ENCODE measurements around the gene GHDC.

The GHDC gene

DNA sequence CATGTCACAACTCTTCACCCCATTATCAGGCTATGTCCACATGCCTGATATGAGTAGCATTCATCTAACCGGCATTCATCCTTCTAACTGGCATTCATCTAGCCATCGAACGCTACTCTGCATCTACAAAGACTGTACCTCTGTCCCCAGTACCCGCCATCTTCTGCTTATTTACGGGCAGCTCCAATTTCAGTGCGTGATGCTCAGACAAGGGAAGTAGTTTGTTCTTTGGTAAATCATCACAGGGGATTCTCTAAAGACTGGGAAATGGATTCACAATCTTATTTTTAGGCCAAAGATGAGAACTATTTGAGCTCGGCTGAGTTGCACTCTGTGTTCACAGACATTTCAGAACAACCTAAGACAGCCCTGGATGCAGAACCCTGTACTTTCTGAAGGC is 42.5 kb upstream of the GHDC start:
- no peak for TF ChIP-seq RAD21 (IDR thresholded peaks at IDR 0.05; ENCODE audit: low read depth)
- TF ChIP-seq, protein P1, sequence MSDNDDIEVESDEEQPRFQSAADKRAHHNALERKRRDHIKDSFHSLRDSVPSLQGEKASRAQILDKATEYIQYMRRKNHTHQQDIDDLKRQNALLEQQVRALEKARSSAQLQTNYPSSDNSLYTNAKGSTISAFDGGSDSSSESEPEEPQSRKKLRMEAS (IDR thresholded peaks at IDR 0.05): no peak
- no peak for TF ChIP-seq CEBPB (IDR thresholded peaks at IDR 0.05)
- no peak for TF ChIP-seq CREB1 (IDR thresholded peaks at IDR 0.05; ENCODE audit: low read depth)
- TF ChIP-seq, protein P2, sequence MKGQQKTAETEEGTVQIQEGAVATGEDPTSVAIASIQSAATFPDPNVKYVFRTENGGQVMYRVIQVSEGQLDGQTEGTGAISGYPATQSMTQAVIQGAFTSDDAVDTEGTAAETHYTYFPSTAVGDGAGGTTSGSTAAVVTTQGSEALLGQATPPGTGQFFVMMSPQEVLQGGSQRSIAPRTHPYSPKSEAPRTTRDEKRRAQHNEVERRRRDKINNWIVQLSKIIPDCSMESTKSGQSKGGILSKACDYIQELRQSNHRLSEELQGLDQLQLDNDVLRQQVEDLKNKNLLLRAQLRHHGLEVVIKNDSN (IDR thresholded peaks at IDR 0.05): no peak
- TF ChIP-seq YY1 (IDR thresholded peaks at IDR 0.05; ENCODE audit: low read depth): no peak
- TF ChIP-seq ZBTB7A (IDR thresholded peaks at IDR 0.05; ENCODE audit: low read depth): no peak

GRCh38 chr17:42233994-42234393 is 39.7 kb upstream of the GHDC start:
- no peak for TF ChIP-seq TAF1 (IDR thresholded peaks at IDR 0.05; ENCODE audit: low read depth)
- TF ChIP-seq TEAD4 (IDR thresholded peaks at IDR 0.05): no peak
- no peak for TF ChIP-seq EGR1 (IDR thresholded peaks at IDR 0.05)
- TF ChIP-seq, protein P1 (IDR thresholded peaks at IDR 0.05): no peak
- TF ChIP-seq YY1 (IDR thresholded peaks at IDR 0.05; ENCODE audit: low read depth): no peak
- TF ChIP-seq, protein P2 (IDR thresholded peaks at IDR 0.05): no peak
- TF ChIP-seq RAD21 (IDR thresholded peaks at IDR 0.05; ENCODE audit: low read depth): no peak
- TF ChIP-seq REST (IDR thresholded peaks at IDR 0.05; ENCODE audit: low read depth): no peak
- no peak for TF ChIP-seq TCF12 (IDR thresholded peaks at IDR 0.05; ENCODE audit: low read depth)

GRCh38 chr17:42233156-42233555 is 38.9 kb upstream of the GHDC start:
- TF ChIP-seq TEAD4 (IDR thresholded peaks at IDR 0.05) (no peak), CEBPB (IDR thresholded peaks at IDR 0.05) (0 out of 2 replicates have a peak, but pooled peaks have one; percentile 12)

DNA sequence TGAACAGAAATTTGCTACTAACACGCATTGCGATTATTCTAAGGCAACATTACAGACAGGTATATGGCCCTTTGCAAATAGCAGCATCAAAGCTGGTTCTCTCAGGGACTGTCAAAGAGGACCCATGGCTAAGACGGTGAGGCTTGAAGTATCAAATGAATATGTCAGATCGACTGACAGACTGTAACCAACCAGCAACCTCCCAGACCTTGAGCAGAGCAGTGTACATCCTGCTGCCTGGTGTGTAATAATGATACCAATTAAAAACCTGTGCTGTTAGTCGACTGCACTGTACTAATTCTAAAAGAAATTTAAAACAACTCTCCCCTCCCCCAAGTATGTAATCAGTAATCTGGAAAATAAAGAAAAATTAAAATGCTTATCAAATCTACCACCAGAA is 35.9 kb upstream of the GHDC start:
- TF ChIP-seq EGR1 (IDR thresholded peaks at IDR 0.05): no peak
- no peak for TF ChIP-seq EP300 (IDR thresholded peaks at IDR 0.05; ENCODE audit: borderline replicate concordance)
- TF ChIP-seq TCF12 (IDR thresholded peaks at IDR 0.05; ENCODE audit: low read depth): no peak
- TF ChIP-seq TEAD4 (IDR thresholded peaks at IDR 0.05): no peak
- no peak for TF ChIP-seq TAF1 (IDR thresholded peaks at IDR 0.05; ENCODE audit: low read depth)
- no peak for TF ChIP-seq FOXM1 (IDR thresholded peaks at IDR 0.05; ENCODE audit: borderline replicate concordance, low read depth)
- TF ChIP-seq ZBTB7A (IDR thresholded peaks at IDR 0.05; ENCODE audit: low read depth): no peak
- TF ChIP-seq, protein P1 (IDR thresholded peaks at IDR 0.05): no peak
- TF ChIP-seq CREB1 (IDR thresholded peaks at IDR 0.05; ENCODE audit: low read depth): no peak
- no peak for TF ChIP-seq REST (IDR thresholded peaks at IDR 0.05; ENCODE audit: low read depth)
- TF ChIP-seq YY1 (IDR thresholded peaks at IDR 0.05; ENCODE audit: low read depth): no peak
- TF ChIP-seq RAD21 (IDR thresholded peaks at IDR 0.05; ENCODE audit: low read depth): no peak
- TF ChIP-seq NFIC (IDR thresholded peaks at IDR 0.05): no peak
- TF ChIP-seq, protein P2 (IDR thresholded peaks at IDR 0.05): no peak
- no peak for TF ChIP-seq CEBPB (IDR thresholded peaks at IDR 0.05)

DNA sequence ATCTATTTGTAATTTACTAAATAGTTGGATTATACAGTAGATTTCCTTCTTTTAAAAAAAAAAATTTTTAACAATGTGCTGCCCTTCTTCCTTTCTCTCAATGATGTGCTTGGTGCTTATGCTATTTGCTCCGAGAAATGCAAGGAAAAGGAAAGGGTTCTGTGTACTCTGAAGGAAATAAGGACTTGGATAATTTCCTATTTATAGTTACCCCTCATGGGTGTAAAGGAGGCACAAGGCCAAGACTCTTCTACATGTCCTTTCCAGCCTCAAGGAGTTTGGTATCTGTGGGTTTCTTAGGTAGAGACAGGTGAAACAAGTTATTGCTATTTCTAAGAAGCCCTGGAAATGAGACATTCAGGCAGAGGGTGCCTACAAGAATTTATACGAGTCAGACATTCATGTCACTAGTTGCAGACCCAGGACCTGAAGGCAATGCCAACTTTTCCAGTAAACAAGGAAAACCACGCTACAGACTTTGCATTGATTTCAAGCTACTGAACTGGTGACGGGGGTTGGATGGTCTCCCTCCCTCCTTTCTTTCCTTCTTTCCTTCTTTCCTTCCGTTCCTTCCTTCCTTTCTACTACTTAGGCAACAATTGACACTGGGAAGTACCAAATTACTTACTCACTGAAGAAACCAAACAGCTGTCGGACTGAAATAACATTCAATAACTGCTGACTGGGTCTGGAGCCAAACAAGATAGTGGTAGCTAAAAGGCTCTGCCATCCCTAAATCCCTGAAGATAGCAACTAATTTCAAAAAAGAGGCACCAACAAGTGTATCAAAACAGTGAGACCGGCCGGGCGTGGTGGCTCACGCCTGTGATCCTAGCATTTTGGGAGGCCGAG is 33.8 kb upstream of the GHDC start:
- TF ChIP-seq EGR1 (IDR thresholded peaks at IDR 0.05): no peak
- TF ChIP-seq, protein P2 (IDR thresholded peaks at IDR 0.05): no peak
- no peak for TF ChIP-seq EP300 (IDR thresholded peaks at IDR 0.05; ENCODE audit: borderline replicate concordance)
- no peak for TF ChIP-seq TCF12 (IDR thresholded peaks at IDR 0.05; ENCODE audit: low read depth)
- TF ChIP-seq CEBPB (IDR thresholded peaks at IDR 0.05): no peak
- TF ChIP-seq ZBTB7A (IDR thresholded peaks at IDR 0.05; ENCODE audit: low read depth): no peak
- no peak for TF ChIP-seq REST (IDR thresholded peaks at IDR 0.05; ENCODE audit: low read depth)
- no peak for TF ChIP-seq NFIC (IDR thresholded peaks at IDR 0.05)
- no peak for TF ChIP-seq FOXM1 (IDR thresholded peaks at IDR 0.05; ENCODE audit: borderline replicate concordance, low read depth)

Data from Ishikawa (cell line).